MV-4-11 (cell line): Measurements from ENCODE around the gene UBALD2.
"Not testable (repeated sequence)": the region's sequence is repeated elsewhere in the genome, so short reads cannot be mapped to it uniquely, and the experiment has no call there.

Experiments used
- DNase-seq: peaks from one replicate; lab custom pipeline; 2025; lab: John Stamatoyannopoulos, UW

UBALD2 gene

DNA sequence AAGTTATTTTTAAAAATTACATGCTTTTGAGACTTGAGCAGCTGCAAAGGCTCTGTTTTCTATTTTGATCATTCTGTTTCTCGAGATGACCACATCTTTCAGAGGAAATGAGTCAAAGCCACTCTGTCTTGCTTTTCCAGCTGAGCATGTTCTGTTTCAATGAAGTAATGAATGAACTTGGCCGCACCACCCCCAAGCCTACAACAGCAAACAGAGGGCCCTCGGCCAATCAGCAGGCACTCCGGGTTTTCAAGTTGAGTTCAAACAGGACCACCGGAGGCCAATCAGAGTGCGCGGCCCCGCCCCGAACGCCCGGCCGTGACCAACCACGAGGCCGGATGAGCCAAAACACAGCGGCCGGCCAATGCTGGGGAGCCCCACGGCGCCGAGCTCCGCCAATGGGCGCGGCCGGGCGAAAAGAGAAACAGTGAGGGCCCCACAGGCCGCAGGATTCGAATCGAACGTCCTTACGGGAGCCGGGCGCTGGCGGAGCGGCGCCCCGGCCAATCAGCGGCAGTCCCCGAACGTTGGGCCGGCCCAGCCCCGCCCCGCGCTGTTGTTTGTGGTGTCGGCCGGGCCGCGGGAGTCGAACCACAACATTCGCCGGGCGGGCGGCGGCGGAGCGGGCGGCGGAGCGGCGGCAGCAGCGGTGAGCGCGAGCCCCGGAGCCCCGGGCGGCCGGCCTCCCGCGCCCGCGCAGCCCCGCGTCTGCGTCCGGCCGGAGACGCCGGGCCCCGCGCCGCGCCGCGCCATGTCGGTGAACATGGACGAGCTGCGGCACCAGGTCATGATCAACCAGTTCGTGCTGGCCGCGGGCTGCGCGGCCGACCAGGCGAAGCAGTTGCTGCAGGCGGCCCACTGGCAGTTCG lies at the start of gene UBALD2:
TSS of gene UBALD2 (plus strand) at position 594 of the 869 bp plus-strand sequence. CDS start at position 752, 158 bp downstream.
- peak; percentile 100 for DNase-seq

DNA sequence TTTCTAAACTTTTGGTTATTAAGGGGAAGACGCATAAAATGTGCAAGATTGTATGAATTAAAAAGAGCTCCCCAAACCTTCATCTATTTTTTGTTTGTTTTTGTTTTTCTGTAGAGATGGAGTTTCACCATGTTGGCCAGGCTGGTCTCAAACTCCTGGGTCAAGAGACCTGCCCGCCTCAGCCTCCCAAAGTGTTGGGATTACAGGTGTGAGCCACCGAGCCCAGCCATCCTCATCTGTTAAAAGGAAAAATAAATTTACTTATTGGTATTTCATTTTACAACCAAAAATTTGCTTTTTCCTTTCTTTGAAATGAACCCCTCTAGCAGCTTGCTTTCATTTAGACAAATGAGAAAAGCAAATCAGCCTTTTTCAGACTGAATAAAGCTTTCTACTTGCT lies 48.1 kb upstream of the UBALD2 start:
- DNase-seq = no peak

- no peak for DNase-seq
Measured at GRCh38 chr17:76219670-76220383, 45.3 kb upstream of the UBALD2 start.

DNA sequence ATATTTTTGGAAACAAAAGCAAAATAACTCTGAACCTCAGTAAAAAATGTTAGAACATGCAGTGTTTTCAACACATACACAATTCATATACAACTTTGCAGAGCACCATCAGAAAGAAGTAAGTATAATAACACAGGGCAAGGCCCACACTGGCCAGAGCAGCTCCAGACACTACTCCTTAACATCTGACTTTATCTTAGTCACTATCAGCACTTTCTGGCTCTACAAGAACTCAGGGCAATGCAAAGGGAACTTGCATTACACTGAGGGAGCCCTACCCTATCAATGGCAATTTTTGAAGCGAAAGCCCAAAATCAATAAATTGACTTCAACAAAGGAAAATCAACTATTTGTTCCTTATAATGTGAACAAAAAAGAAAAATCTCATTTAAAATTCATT lies 41.3 kb upstream of the UBALD2 start:
- DNase-seq = no peak

GRCh38 chr17:76225373-76226086 lies 39.6 kb upstream of the UBALD2 start:
- not testable (repeated sequence) for DNase-seq

- not testable (repeated sequence) for DNase-seq
Measured at GRCh38 chr17:76226749-76227148, 38.4 kb upstream of the UBALD2 start.

DNA sequence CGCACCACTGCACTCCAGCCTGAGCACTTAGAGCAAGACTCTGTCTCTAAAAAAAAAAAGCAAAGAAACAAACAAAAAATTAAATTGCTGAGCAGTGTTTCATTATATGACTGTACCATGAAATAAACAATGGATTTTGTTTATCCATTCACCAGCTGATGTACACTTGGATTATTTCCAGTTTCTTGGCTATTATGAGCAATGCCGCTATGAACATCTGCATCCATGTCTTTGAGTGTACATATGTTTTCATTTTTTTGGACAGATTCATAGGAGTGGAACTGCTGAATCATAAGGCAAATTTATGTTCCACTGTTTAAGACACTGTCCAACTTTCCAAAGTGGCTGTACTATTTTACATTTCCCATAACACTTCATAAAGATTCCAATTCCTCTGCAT lies 32.8 kb upstream of the UBALD2 start:
- no peak for DNase-seq

DNA sequence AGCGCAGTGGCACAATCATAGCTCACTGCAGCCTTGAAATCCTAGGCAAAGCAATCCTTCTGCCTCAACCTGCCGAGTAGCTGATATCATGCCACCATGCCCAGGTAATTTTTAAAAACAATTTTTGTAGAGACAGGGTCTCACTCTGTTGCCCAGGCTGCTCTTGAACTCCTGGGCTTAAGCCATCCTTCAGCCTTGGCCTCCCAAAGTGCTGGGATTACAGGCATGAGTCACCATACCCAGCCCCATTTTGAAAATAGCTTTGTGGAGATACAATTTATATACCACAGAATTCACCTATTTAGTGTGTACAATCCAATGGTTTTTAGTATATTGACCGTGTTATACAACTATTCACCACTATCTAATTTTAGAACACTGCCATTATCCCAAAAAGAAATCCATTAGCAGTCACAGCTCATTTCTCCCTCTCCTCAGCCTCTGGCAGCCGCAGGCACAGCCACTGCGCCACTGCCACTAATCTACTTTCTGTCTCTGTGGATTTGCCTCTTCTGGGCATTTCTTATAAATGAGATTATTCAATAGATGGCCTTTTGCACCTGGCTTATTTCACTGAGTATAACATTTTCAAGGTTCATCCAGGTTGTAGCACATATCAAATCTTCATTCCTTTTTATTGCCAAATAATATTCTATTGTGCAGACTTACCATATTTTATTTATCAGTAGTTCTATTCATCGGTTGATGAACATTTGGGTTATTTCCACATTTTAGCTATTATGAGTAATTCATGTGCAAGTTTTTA lies 31.4 kb upstream of the UBALD2 start:
- no peak for DNase-seq

GRCh38 chr17:76234354-76234679 lies 30.8 kb upstream of the UBALD2 start:
- DNase-seq = no peak

DNA sequence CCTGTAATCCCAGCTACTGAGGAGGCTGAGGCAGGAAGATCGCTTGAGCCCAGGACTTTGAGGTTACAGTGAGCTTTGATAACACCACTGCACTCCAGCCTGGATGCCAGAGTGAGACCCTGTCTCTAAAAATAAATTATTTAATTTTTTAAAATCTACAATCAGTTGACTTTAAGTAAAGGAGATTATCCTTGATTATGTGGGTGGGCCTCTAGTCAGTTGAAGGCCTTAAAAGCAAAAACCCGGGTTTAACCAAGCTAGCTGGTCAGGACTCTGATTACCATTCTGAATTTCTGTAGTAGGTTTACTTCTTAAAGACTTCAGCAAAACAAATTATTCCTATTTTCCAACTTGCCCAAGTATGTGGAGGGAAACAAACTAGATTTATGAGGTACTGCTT lies 29.3 kb upstream of the UBALD2 start:
- DNase-seq = no peak

DNA sequence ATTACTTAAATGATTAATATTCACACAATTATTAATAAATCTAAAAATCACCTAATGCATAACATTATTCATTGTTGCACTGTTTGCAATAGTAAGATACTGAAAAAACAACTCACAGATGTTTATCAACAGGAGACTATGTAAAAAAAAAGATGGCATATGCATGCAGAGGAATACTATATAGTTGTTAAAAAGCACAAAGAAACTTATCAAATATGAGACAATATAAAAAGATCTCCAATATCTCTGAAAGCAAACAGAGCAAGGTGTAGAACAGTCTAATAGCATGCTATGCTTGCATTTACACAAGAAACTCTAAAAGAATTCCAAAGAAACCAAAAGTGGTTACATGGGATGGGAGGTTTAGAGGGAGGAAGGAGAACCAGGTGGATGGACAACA lies 28.5 kb upstream of the UBALD2 start:
- DNase-seq = no peak

- no peak for DNase-seq
Measured at GRCh38 chr17:76237859-76238313, 27.3 kb upstream of the UBALD2 start.

GRCh38 chr17:76238847-76239537 lies 26.2 kb upstream of the UBALD2 start:
- no peak for DNase-seq

- DNase-seq = no peak
Measured at GRCh38 chr17:76239538-76240274, 25.4 kb upstream of the UBALD2 start.

GRCh38 chr17:76240461-76241203 lies 24.5 kb upstream of the UBALD2 start, which contains the start of gene RNF157:
TSS of gene RNF157 (minus strand) at chr17:76240493. CDS start at chr17:76240240, 253 bp downstream.
- peak; percentile 21 for DNase-seq

DNA sequence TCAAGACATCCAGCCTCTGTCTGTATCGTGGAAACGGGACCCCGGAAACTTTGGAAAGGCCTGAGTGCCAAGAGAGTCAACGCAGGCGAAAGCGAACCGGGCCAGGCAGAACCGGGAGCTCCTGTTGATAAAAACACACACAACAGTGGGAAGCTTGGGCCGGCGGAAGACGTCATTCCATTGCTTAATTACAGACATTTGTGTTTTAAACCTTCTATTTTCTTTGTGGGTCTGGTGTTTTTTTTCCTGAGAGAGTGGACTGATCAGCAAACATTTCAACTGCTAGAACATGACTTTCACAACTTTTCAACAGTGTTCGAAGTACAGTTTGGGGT lies 24.0 kb upstream of the UBALD2 start:
- no peak for DNase-seq

GRCh38 chr17:76241691-76242255 lies 23.4 kb upstream of the UBALD2 start:
- no peak for DNase-seq

DNA sequence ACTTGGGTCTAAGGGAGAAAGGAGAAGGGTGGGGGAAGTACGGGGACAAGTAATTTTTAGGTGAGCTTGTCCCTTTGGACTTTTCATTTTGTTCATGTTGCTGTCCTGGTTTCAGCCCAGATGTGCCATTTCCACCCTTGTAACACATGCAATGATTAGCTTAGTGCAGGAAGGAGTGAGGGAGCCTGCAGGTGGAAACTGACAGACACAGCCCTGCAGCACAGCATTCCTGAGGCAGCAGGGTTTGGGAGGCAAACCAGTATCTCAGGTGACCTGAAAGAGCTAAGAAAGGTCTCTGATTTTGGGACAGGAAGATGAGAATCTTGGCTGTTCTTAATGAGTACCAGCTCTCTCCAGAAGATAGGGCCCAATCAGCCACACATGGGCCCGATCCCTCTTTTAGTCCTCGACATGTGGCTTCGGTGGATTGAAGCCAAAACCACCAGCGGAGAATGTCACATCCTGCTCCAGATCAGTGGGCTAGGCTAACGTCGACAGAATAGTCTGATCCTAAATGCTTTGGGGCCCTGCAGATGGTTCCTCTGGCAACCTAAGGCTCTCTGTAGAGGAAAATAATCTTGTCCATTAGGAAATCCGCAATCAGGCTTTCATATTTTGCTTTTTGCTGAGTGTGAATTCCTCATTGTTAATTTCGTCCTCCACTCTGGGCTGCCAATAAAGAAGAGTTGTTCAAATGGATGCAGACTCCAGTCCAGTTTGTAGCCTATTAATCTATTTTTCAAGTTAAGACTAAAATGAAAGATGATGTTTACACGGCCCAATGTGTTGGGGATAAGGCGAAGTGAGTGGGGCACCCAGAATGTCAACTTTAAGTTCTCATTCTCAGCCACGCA lies 21.1 kb upstream of the UBALD2 start:
- DNase-seq = peak; percentile 61

GRCh38 chr17:76244721-76245120 lies 20.4 kb upstream of the UBALD2 start:
- not testable (repeated sequence) for DNase-seq
